Measurements from ENCODE around the gene VPS37C. TPM values are rescaled to one million over a fixed set of nuclear protein-coding genes. Genes with fewer than 3 reads are reported as not detected.

Gene VPS37C
- polyA plus RNA-seq, 1 of the 3 experiments (the other 2 are of a cell fraction), result 15.2 TPM

GRCh38 chr11:61115498-61116224 is 45.6 kb downstream of the VPS37C start:
- CTCF ChIA-PET, result interaction anchor here (0.7 to 4.1 kb wide), 2 partner anchors 13 to 38 kb away, joined by 3 to 13 read pairs; no protein-coding TSS in a partner anchor

GRCh38 chr11:61114913-61115312 is 46.3 kb downstream of the VPS37C start:
- H2AFZ ChIP-seq (ENCODE audit: low read depth), result no peak overlapping the region
- no peak for DNase-seq
- H3K9me2 ChIP-seq, result no peaks in the 10 kb centered on the region
- no peaks in the 10 kb centered on the region for H3F3A ChIP-seq (replicated peaks; ENCODE audit: insufficient read depth)
- ChIA-PET POLR2A (no interaction called here), CTCF (interaction anchor here (1.2 to 4.1 kb wide), 2 partner anchors 14 to 16 kb away, joined by 4 to 13 read pairs; no protein-coding TSS in a partner anchor)
- 64% methylated on average over 6 of the region's 8 CpGs for WGBS (ENCODE audit: low lambda C conversion rate)
- H3K9ac ChIP-seq, result no peak overlapping the region
- H3K27ac ChIP-seq (ENCODE audit: low read depth in 2 of 2, low read length in 1 of 2), result no peak overlapping the region
- no peaks in the 10 kb centered on the region for H3K9me3 ChIP-seq
- no peak overlapping the region for H3K4me2 ChIP-seq
- H3K4me3 ChIP-seq (ENCODE audit: low read depth in 2 of 2, low read length in 1 of 2), result no peak overlapping the region
- H3K27me3 ChIP-seq (ENCODE audit: insufficient read depth), result no peaks in the 10 kb centered on the region
- no peaks in the 10 kb centered on the region for H3K36me3 ChIP-seq (replicated peaks in 1 of 2; ENCODE audit: control insufficient read depth in 1 of 2, insufficient read depth in 2 of 2, low read length in 1 of 2)
- no peaks in the 10 kb centered on the region for H4K20me1 ChIP-seq (ENCODE audit: insufficient read depth)
- H3K79me2 ChIP-seq (ENCODE audit: insufficient read depth), result no peaks in the 10 kb centered on the region
- H3K4me1 ChIP-seq (ENCODE audit: control insufficient read depth in 1 of 2, insufficient read depth in 2 of 2, low read depth in 1 of 2, low read length in 1 of 2), result peaks cover 0 to 5% of the 10 kb centered on the region in 2 experiments; a peak in 1 of 4 replicates
- TF ChIP-seq ZBTB33 (IDR thresholded peaks at IDR 0.05; ENCODE audit: borderline replicate concordance, low read depth) (no peak), ELF1 (IDR thresholded peaks at IDR 0.05) (no peak), YY1 (IDR thresholded peaks at IDR 0.05; ENCODE audit: low read depth) (no peak), FOXJ3 (CRISPR knock-in tag; IDR thresholded peaks at IDR 0.05) (no peak), GABPA (IDR thresholded peaks at IDR 0.05; ENCODE audit: low read depth) (no peak), USF2 (IDR thresholded peaks at IDR 0.05; ENCODE audit: borderline replicate concordance, low read depth, low read length) (no peak), FOSL2 (IDR thresholded peaks at IDR 0.05; ENCODE audit: borderline replicate concordance, low read depth) (no peak), MEF2A (IDR thresholded peaks at IDR 0.05; ENCODE audit: borderline replicate concordance, low read depth) (no peak)

More at GRCh38 chr11:61115498-61116224, 45.6 kb downstream of the VPS37C start:
- Histone ChIP-seq H3K79me2 (ENCODE audit: insufficient read depth) (no peaks in the 10 kb centered on the region), H3K4me3 (ENCODE audit: low read depth in 2 of 2, low read length in 1 of 2) (no peak overlapping the region), H4K20me1 (ENCODE audit: insufficient read depth) (no peaks in the 10 kb centered on the region), H3K4me1 (ENCODE audit: control insufficient read depth in 1 of 2, insufficient read depth in 2 of 2, low read depth in 1 of 2, low read length in 1 of 2) (peaks cover 0 to 13% of the 10 kb centered on the region in 2 experiments; a peak in 1 of 4 replicates), H3K36me3 (replicated peaks in 1 of 2; ENCODE audit: control insufficient read depth in 1 of 2, insufficient read depth in 2 of 2, low read length in 1 of 2) (no peaks in the 10 kb centered on the region), H3K9me3 (no peaks in the 10 kb centered on the region), H3K4me2 (no peak overlapping the region), H3K27ac (ENCODE audit: low read depth in 2 of 2, low read length in 1 of 2) (no peak overlapping the region), H3F3A (replicated peaks; ENCODE audit: insufficient read depth) (no peaks in the 10 kb centered on the region), H3K9ac (no peak overlapping the region), H2AFZ (ENCODE audit: low read depth) (no peak overlapping the region), H3K9me2 (no peaks in the 10 kb centered on the region), H3K27me3 (ENCODE audit: insufficient read depth) (no peaks in the 10 kb centered on the region)
- no peak for DNase-seq
- POLR2A ChIA-PET, result no interaction called here
- TF ChIP-seq FOXM1 (IDR thresholded peaks at IDR 0.05; ENCODE audit: low read depth) (no peak), CTCF (IDR thresholded peaks at IDR 0.05) (no peak), RFX5 (IDR thresholded peaks at IDR 0.05; ENCODE audit: low read length) (no peak), EZH2phosphoT487 (IDR thresholded peaks at IDR 0.05; ENCODE audit: borderline replicate concordance, low read depth) (no peak), ELF1 (IDR thresholded peaks at IDR 0.05) (no peak), SIN3A (IDR thresholded peaks at IDR 0.05; ENCODE audit: borderline replicate concordance, low read depth, low read length) (no peak), MXI1 (IDR thresholded peaks at IDR 0.05; ENCODE audit: low read depth, low read length) (no peak), MEF2A (IDR thresholded peaks at IDR 0.05; ENCODE audit: borderline replicate concordance, low read depth) (no peak), FOSL2 (IDR thresholded peaks at IDR 0.05; ENCODE audit: borderline replicate concordance, low read depth) (no peak), NFIC (IDR thresholded peaks at IDR 0.05; ENCODE audit: borderline replicate concordance) (no peak), GABPA (IDR thresholded peaks at IDR 0.05; ENCODE audit: low read depth) (no peak), EP300 (IDR thresholded peaks at IDR 0.05; ENCODE audit: borderline replicate concordance in 1 of 2, low read depth in 1 of 2, low read length in 1 of 2) (no peak)
- TF ChIP-seq, protein P1, sequence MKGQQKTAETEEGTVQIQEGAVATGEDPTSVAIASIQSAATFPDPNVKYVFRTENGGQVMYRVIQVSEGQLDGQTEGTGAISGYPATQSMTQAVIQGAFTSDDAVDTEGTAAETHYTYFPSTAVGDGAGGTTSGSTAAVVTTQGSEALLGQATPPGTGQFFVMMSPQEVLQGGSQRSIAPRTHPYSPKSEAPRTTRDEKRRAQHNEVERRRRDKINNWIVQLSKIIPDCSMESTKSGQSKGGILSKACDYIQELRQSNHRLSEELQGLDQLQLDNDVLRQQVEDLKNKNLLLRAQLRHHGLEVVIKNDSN (IDR thresholded peaks at IDR 0.05; ENCODE audit: borderline replicate concordance, low read depth), result no peak
- 78% methylated on average over 18 of the region's 21 CpGs for WGBS (ENCODE audit: low lambda C conversion rate)
